HEK293 (cell line): ENCODE measurements around the gene IGIP.

Experiments
- IKZF3 ChIP-seq: fragments of 450-650 bp; IDR thresholded peaks from 2 replicates; pipeline ENCODE4 v1.5.0; 2018; ENCODE audit warnings: missing biosample characterization, mild to moderate bottlenecking, missing genetic modification characterization, moderate library complexity
- KLF16 ChIP-seq: fragments of 450-650 bp; formaldehyde crosslinking; IDR thresholded peaks from 2 replicates; pipeline ENCODE4 v1.5.1; 2017; ENCODE audit warnings: missing biosample characterization, missing genetic modification characterization
- KLF9 ChIP-seq: fragments of 450-650 bp; formaldehyde crosslinking; IDR thresholded peaks from 2 replicates; pipeline ENCODE4 v1.5.1; 2016; ENCODE audit warnings: missing biosample characterization, missing genetic modification characterization, low read depth
- SP7 ChIP-seq: fragments of 450-650 bp; formaldehyde crosslinking; IDR thresholded peaks from 2 replicates; pipeline ENCODE4 v1.5.1; 2016; ENCODE audit warnings: missing biosample characterization, missing genetic modification characterization
- ZBTB17 ChIP-seq: fragments of 450-650 bp; formaldehyde crosslinking; IDR thresholded peaks from 2 replicates; pipeline ENCODE4 v1.5.1; 2016; ENCODE audit warnings: missing biosample characterization, missing genetic modification characterization
- ZBTB48 ChIP-seq: fragments of 450-650 bp; formaldehyde crosslinking; IDR thresholded peaks from 2 replicates; pipeline ENCODE4 v1.5.1; 2016; ENCODE audit warnings: missing biosample characterization, missing genetic modification characterization
- ZBTB6 ChIP-seq: fragments of 450-650 bp; formaldehyde crosslinking; IDR thresholded peaks from 2 replicates; pipeline ENCODE4 v1.5.1; 2017; ENCODE audit warnings: missing biosample characterization, missing genetic modification characterization
- ZFHX2 ChIP-seq: fragments of 450-650 bp; formaldehyde crosslinking; conservative IDR thresholded peaks from 2 replicates; pipeline ENCODE4 v1.5.1; 2016; ENCODE audit warnings: missing biosample characterization, missing genetic modification characterization
- ZNF335 ChIP-seq: fragments of 450-650 bp; formaldehyde crosslinking; conservative IDR thresholded peaks from 2 replicates; pipeline ENCODE4 v1.5.1; 2016; ENCODE audit warnings: missing biosample characterization, missing genetic modification characterization
- ZNF391 ChIP-seq: fragments of 450-650 bp; formaldehyde crosslinking; IDR thresholded peaks from 2 replicates; pipeline ENCODE4 v1.5.1; 2016; ENCODE audit warnings: low read depth, missing biosample characterization, missing genetic modification characterization, borderline replicate concordance
- ZNF416 ChIP-seq: fragments of 450-650 bp; formaldehyde crosslinking; IDR thresholded peaks from 2 replicates; pipeline ENCODE4 v1.5.1; 2016; ENCODE audit warnings: missing biosample characterization, missing genetic modification characterization
- ZNF433 ChIP-seq: fragments of 450-650 bp; formaldehyde crosslinking; IDR thresholded peaks from 2 replicates; pipeline ENCODE4 v1.5.1; 2016; ENCODE audit warnings: missing biosample characterization, missing genetic modification characterization, low read depth
- ZSCAN30 ChIP-seq: fragments of 450-650 bp; IDR thresholded peaks from 2 replicates; pipeline ENCODE4 v1.5.1; 2018; ENCODE audit warnings: missing biosample characterization, mild to moderate bottlenecking, missing genetic modification characterization, moderate library complexity
- ZXDB ChIP-seq: fragments of 450-650 bp; formaldehyde crosslinking; IDR thresholded peaks from 2 replicates; pipeline ENCODE4 v1.5.1; 2016; ENCODE audit warnings: missing biosample characterization, missing genetic modification characterization
- TF ChIP-seq, protein P1 (sequence below): fragments of 450-650 bp; formaldehyde crosslinking; conservative IDR thresholded peaks from 2 replicates; pipeline ENCODE4 v1.5.1; 2016; ENCODE audit warnings: low read depth, missing biosample characterization, missing genetic modification characterization
- TF ChIP-seq, protein P2 (sequence below): fragments of 450-650 bp; formaldehyde crosslinking; IDR thresholded peaks from 2 replicates; pipeline ENCODE4 v1.5.1; 2016; ENCODE audit warnings: missing biosample characterization, missing genetic modification characterization
- TF ChIP-seq, protein P3 (sequence below): fragments of 450-650 bp; formaldehyde crosslinking; IDR thresholded peaks from 2 replicates; pipeline ENCODE4 v1.5.1; 2016; ENCODE audit warnings: missing biosample characterization, missing genetic modification characterization
- TF ChIP-seq, protein P4 (sequence below): fragments of 450-650 bp; formaldehyde crosslinking; IDR thresholded peaks from 2 replicates; pipeline ENCODE4 v1.5.1; 2016; ENCODE audit warnings: missing biosample characterization, missing genetic modification characterization
- TF ChIP-seq, protein P5 (sequence below): fragments of 450-650 bp; formaldehyde crosslinking; IDR thresholded peaks from 2 replicates; pipeline ENCODE4 v1.5.1; 2016; ENCODE audit warnings: missing biosample characterization, missing genetic modification characterization
- TF ChIP-seq, protein P6 (sequence below): fragments of 450-650 bp; formaldehyde crosslinking; IDR thresholded peaks from 2 replicates; pipeline ENCODE4 v1.5.1; 2016; ENCODE audit warnings: missing biosample characterization, missing genetic modification characterization

Gene IGIP

DNA sequence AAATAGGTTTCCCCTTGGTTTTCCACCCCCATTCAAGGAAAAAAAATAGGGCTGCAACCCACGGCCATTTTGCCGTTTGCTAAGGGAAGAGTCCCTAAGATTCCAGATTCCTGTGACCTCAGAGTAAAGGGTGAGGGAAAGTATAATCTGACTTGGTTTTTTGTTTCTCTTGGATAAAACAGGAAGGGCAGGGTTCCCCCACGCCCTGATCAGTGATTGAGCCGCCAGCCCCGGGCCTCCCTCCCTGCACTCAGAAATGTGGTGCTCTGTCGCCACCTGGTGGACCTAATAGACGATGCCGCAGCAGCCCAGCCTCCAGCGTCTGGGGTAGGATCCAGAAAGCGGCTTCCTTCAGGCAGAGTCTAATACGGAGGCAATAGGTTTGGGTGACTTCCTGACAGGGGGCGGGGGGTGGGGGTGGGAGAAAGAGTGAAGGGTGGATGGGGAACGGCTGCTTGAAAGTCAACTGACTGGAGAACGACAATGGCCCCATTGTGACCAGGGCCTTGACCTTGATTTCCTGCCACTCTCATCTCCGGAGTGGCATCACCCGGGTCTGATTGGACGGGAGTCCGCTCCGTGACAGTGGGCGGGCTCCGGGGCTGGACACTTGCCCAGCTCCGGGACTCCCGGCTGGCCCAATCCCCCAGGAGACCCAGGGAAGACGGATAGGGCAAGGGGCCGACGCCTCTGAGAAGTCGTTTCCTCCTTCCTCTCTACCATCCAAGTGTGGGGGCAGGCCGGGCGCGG is 31.5 kb downstream of the IGIP start (continued):
- TF ChIP-seq, protein P1, sequence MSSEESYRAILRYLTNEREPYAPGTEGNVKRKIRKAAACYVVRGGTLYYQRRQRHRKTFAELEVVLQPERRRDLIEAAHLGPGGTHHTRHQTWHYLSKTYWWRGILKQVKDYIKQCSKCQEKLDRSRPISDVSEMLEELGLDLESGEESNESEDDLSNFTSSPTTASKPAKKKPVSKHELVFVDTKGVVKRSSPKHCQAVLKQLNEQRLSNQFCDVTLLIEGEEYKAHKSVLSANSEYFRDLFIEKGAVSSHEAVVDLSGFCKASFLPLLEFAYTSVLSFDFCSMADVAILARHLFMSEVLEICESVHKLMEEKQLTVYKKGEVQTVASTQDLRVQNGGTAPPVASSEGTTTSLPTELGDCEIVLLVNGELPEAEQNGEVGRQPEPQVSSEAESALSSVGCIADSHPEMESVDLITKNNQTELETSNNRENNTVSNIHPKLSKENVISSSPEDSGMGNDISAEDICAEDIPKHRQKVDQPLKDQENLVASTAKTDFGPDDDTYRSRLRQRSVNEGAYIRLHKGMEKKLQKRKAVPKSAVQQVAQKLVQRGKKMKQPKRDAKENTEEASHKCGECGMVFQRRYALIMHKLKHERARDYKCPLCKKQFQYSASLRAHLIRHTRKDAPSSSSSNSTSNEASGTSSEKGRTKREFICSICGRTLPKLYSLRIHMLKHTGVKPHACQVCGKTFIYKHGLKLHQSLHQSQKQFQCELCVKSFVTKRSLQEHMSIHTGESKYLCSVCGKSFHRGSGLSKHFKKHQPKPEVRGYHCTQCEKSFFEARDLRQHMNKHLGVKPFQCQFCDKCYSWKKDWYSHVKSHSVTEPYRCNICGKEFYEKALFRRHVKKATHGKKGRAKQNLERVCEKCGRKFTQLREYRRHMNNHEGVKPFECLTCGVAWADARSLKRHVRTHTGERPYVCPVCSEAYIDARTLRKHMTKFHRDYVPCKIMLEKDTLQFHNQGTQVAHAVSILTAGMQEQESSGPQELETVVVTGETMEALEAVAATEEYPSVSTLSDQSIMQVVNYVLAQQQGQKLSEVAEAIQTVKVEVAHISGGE = peak; percentile 33; the same call in 1 of the 2 replicates
- TF ChIP-seq ZNF391 (no peak), ZSCAN30 (peak; percentile 90), SP7 (tag by site-specific recombination) (peak; percentile 28; the same call in 1 of the 2 replicates), ZFHX2 (tag by site-specific recombination) (no peak; the same call in 1 of the 2 replicates), ZNF416 (no peak), IKZF3 (tag by site-specific recombination) (peak; percentile 63; the same call in 1 of the 2 replicates), KLF9 (tag by site-specific recombination) (peak; percentile 41; the same call in 1 of the 2 replicates), ZNF433 (no peak), ZBTB6 (tag by site-specific recombination) (peak; percentile 75), ZBTB17 (tag by site-specific recombination) (peak; percentile 74), ZNF335 (0 out of 2 replicates have a peak, but pooled peaks have one; percentile 22), ZXDB (tag by site-specific recombination) (0 out of 2 replicates have a peak, but pooled peaks have one; percentile 20), ZBTB48 (peak; percentile 78; the same call in 1 of the 2 replicates), KLF16 (tag by site-specific recombination) (0 out of 2 replicates have a peak, but pooled peaks have one; percentile 38)
- TF ChIP-seq, protein P2, sequence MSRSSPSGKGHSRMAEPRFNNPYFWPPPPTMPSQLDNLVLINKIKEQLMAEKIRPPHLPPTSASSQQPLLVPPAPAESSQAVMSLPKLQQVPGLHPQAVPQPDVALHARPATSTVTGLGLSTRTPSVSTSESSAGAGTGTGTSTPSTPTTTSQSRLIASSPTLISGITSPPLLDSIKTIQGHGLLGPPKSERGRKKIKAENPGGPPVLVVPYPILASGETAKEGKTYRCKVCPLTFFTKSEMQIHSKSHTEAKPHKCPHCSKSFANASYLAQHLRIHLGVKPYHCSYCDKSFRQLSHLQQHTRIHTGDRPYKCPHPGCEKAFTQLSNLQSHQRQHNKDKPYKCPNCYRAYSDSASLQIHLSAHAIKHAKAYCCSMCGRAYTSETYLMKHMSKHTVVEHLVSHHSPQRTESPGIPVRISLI (tag by site-specific recombination) = peak; percentile 39; the same call in 1 of the 2 replicates
- TF ChIP-seq, protein P3, sequence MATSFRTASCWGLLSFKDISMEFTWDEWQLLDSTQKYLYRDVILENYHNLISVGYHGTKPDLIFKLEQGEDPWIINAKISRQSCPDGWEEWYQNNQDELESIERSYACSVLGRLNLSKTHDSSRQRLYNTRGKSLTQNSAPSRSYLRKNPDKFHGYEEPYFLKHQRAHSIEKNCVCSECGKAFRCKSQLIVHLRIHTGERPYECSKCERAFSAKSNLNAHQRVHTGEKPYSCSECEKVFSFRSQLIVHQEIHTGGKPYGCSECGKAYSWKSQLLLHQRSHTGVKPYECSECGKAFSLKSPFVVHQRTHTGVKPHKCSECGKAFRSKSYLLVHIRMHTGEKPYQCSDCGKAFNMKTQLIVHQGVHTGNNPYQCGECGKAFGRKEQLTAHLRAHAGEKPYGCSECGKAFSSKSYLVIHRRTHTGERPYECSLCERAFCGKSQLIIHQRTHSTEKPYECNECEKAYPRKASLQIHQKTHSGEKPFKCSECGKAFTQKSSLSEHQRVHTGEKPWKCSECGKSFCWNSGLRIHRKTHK (tag by site-specific recombination) = no peak
- TF ChIP-seq, protein P4, sequence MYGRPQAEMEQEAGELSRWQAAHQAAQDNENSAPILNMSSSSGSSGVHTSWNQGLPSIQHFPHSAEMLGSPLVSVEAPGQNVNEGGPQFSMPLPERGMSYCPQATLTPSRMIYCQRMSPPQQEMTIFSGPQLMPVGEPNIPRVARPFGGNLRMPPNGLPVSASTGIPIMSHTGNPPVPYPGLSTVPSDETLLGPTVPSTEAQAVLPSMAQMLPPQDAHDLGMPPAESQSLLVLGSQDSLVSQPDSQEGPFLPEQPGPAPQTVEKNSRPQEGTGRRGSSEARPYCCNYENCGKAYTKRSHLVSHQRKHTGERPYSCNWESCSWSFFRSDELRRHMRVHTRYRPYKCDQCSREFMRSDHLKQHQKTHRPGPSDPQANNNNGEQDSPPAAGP = 0 out of 2 replicates have a peak, but pooled peaks have one; percentile 30
- TF ChIP-seq, protein P5, sequence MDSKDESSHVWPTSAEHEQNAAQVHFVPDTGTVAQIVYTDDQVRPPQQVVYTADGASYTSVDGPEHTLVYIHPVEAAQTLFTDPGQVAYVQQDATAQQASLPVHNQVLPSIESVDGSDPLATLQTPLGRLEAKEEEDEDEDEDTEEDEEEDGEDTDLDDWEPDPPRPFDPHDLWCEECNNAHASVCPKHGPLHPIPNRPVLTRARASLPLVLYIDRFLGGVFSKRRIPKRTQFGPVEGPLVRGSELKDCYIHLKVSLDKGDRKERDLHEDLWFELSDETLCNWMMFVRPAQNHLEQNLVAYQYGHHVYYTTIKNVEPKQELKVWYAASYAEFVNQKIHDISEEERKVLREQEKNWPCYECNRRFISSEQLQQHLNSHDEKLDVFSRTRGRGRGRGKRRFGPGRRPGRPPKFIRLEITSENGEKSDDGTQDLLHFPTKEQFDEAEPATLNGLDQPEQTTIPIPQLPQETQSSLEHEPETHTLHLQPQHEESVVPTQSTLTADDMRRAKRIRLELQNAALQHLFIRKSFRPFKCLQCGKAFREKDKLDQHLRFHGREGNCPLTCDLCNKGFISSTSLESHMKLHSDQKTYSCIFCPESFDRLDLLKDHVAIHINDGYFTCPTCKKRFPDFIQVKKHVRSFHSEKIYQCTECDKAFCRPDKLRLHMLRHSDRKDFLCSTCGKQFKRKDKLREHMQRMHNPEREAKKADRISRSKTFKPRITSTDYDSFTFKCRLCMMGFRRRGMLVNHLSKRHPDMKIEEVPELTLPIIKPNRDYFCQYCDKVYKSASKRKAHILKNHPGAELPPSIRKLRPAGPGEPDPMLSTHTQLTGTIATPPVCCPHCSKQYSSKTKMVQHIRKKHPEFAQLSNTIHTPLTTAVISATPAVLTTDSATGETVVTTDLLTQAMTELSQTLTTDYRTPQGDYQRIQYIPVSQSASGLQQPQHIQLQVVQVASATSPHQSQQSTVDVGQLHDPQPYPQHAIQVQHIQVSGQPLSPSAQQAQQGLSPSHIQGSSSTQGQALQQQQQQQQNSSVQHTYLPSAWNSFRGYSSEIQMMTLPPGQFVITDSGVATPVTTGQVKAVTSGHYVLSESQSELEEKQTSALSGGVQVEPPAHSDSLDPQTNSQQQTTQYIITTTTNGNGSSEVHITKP (tag by site-specific recombination) = peak; percentile 77
- TF ChIP-seq, protein P6, sequence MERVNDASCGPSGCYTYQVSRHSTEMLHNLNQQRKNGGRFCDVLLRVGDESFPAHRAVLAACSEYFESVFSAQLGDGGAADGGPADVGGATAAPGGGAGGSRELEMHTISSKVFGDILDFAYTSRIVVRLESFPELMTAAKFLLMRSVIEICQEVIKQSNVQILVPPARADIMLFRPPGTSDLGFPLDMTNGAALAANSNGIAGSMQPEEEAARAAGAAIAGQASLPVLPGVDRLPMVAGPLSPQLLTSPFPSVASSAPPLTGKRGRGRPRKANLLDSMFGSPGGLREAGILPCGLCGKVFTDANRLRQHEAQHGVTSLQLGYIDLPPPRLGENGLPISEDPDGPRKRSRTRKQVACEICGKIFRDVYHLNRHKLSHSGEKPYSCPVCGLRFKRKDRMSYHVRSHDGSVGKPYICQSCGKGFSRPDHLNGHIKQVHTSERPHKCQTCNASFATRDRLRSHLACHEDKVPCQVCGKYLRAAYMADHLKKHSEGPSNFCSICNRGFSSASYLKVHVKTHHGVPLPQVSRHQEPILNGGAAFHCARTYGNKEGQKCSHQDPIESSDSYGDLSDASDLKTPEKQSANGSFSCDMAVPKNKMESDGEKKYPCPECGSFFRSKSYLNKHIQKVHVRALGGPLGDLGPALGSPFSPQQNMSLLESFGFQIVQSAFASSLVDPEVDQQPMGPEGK (tag by site-specific recombination) = peak; percentile 21
